Activated naive CD8-positive, alpha-beta T cell (primary cell): ENCODE results near the gene PSMD2.

ENCODE experiments used
- H3K27ac Mint-ChIP-seq: one replicate; pipeline ENCODE4 v1.8.0; 2021; ENCODE audit warnings: mixed read lengths
- H3K27me3 Mint-ChIP-seq: one replicate; pipeline ENCODE4 v1.8.0; 2021; ENCODE audit warnings: mixed read lengths
- H3K36me3 Mint-ChIP-seq: one replicate; pipeline ENCODE4 v1.8.0; 2021; ENCODE audit warnings: mixed read lengths
- H3K4me1 Mint-ChIP-seq: one replicate; pipeline ENCODE4 v1.8.0; 2021; ENCODE audit warnings: low read depth, mixed read lengths
- H3K4me3 Mint-ChIP-seq: one replicate; pipeline ENCODE4 v1.8.0; 2021; ENCODE audit warnings: mild to moderate bottlenecking, mixed read lengths
- H3K9me3 Mint-ChIP-seq: one replicate; pipeline ENCODE4 v1.8.0; 2021; ENCODE audit warnings: low read depth, mixed read lengths

Gene PSMD2

DNA sequence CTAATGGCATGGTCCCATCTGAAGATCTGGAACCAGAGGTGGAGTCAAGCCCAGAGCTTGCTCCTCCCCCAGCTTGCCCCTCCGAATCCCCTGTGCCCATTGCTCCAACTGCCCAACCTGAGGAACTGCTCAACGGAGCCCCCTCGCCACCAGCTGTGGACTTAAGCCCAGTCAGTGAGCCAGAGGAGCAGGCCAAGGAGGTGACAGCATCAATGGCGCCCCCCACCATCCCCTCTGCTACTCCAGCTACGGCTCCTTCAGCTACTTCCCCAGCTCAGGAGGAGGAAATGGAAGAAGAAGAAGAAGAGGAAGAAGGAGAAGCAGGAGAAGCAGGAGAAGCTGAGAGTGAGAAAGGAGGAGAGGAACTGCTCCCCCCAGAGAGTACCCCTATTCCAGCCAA is 22.6 kb downstream of the PSMD2 start:
- peaks cover 39% of the 10 kb centered on the region for H3K4me1 Mint-ChIP-seq
- peaks cover 13% of the 10 kb centered on the region for H3K36me3 Mint-ChIP-seq
- H3K9me3 Mint-ChIP-seq: no peaks in the 10 kb centered on the region
- no peak overlapping the region for H3K4me3 Mint-ChIP-seq
- H3K27ac Mint-ChIP-seq: peak overlapping the region; percentile 41
- H3K27me3 Mint-ChIP-seq: no peaks in the 10 kb centered on the region

GRCh38 chr3:184322731-184323487 is 23.9 kb downstream of the PSMD2 start:
- Mint-ChIP-seq H3K4me3 (no peak overlapping the region), H3K27ac (peak overlapping the region; percentile 11), H3K4me1 (peaks cover 27% of the 10 kb centered on the region), H3K9me3 (no peaks in the 10 kb centered on the region), H3K36me3 (peaks cover 9% of the 10 kb centered on the region), H3K27me3 (no peaks in the 10 kb centered on the region)

DNA sequence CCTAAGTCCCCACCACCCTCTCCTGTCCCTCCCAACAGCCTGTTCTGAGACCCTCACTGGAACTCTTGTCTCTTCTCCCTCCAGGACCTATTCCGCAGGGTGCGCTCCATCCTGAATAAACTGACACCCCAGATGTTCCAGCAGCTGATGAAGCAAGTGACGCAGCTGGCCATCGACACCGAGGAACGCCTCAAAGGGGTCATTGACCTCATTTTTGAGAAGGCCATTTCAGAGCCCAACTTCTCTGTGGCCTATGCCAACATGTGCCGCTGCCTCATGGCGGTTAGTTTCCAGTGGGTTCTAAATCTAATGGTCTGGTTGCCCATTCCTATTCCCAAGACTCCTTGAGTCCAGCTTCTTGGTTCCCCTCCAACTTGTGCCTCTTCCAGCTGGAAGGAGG is 24.7 kb downstream of the PSMD2 start:
- peaks cover 24% of the 10 kb centered on the region for H3K4me1 Mint-ChIP-seq
- H3K4me3 Mint-ChIP-seq: no peak overlapping the region
- H3K36me3 Mint-ChIP-seq: peaks cover 12% of the 10 kb centered on the region
- H3K27ac Mint-ChIP-seq: peak overlapping the region; percentile 11
- H3K9me3 Mint-ChIP-seq: no peaks in the 10 kb centered on the region
- no peaks in the 10 kb centered on the region for H3K27me3 Mint-ChIP-seq

DNA sequence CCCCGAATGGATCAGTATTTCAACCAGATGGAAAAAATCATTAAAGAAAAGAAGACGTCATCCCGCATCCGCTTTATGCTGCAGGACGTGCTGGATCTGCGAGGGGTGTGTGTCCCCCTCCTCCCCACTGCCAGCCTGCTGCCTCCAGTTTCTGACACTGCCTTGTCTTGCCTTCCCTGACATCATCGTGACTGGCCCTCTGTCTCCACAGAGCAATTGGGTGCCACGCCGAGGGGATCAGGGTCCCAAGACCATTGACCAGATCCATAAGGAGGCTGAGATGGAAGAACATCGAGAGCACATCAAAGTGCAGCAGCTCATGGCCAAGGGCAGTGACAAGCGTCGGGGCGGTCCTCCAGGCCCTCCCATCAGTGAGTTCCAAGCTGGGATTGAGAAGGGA is 26.2 kb downstream of the PSMD2 start:
- peak overlapping the region; percentile 70 for H3K27ac Mint-ChIP-seq
- H3K27me3 Mint-ChIP-seq: no peaks in the 10 kb centered on the region
- H3K36me3 Mint-ChIP-seq: peaks cover 13% of the 10 kb centered on the region
- H3K4me1 Mint-ChIP-seq: peaks cover 16% of the 10 kb centered on the region
- no peak overlapping the region for H3K4me3 Mint-ChIP-seq
- no peaks in the 10 kb centered on the region for H3K9me3 Mint-ChIP-seq

- Mint-ChIP-seq H3K36me3 (peaks cover 13% of the 10 kb centered on the region), H3K9me3 (no peaks in the 10 kb centered on the region), H3K27ac (peak overlapping the region; percentile 73), H3K4me3 (no peak overlapping the region), H3K4me1 (peaks cover 16% of the 10 kb centered on the region), H3K27me3 (no peaks in the 10 kb centered on the region)
Observed at GRCh38 chr3:184325715-184326369, 26.8 kb downstream of the PSMD2 start.

DNA sequence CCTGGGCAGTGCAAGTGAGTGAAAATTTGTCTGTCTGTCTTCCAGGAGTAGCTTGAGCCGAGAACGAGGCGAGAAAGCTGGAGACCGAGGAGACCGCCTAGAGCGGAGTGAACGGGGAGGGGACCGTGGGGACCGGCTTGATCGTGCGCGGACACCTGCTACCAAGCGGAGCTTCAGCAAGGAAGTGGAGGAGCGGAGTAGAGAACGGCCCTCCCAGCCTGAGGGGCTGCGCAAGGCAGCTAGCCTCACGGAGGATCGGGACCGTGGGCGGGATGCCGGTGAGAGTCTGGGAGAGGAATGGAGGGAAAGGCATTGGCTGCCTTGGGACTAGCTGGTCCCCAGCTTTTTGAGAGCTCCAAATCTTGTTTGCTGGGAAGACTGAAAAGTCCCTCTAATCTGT is 28.1 kb downstream of the PSMD2 start:
- Mint-ChIP-seq H3K4me3 (no peak overlapping the region), H3K9me3 (no peaks in the 10 kb centered on the region), H3K4me1 (peaks cover 18% of the 10 kb centered on the region), H3K27ac (peak overlapping the region; percentile 72), H3K27me3 (no peaks in the 10 kb centered on the region), H3K36me3 (peaks cover 13% of the 10 kb centered on the region)

GRCh38 chr3:184328516-184328915 is 29.5 kb downstream of the PSMD2 start:
- Mint-ChIP-seq H3K4me3 (no peak overlapping the region), H3K27ac (no peak overlapping the region), H3K9me3 (no peaks in the 10 kb centered on the region), H3K36me3 (peaks cover 8% of the 10 kb centered on the region), H3K4me1 (peaks cover 31% of the 10 kb centered on the region), H3K27me3 (no peaks in the 10 kb centered on the region)

DNA sequence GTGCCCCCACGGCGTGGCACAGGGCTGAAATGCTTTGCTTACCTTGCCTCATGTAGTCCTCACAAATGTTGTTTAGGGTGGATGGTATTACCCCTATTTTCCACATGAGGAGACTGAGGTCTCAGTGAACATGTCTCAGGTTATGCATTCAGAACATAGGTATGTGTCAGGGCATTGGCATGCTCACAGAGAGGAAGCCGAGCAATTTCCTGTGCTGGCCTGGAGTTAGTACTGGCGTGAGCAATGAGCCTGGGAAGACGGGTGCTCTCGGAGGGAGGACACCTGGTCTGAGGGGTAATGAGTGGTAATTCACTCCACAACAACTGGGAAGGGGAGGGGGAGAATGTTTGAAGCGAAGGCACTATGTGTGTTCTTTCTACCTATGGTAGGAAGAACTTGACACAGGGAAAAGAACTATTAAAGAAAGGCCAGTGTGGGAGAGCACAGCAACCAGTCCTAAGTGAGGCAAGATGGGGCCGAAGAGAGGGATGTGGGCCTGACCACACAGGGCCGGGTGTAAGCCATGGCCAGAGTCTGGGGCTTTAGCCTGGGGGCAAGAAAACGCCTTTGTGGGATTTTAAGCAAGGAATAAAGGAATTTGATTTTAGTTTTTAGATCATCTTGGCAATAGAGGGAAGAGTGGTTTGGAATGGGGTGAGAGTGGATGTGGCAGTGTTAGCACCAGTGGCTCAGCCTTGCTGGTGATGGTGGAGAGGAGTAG is 33.5 kb downstream of the PSMD2 start:
- H3K27ac Mint-ChIP-seq: peak overlapping the region; percentile 96
- no peaks in the 10 kb centered on the region for H3K27me3 Mint-ChIP-seq
- peak overlapping the region; percentile 7 for H3K4me3 Mint-ChIP-seq
- H3K9me3 Mint-ChIP-seq: no peaks in the 10 kb centered on the region
- H3K36me3 Mint-ChIP-seq: peaks cover 7% of the 10 kb centered on the region
- H3K4me1 Mint-ChIP-seq: peaks cover 44% of the 10 kb centered on the region

DNA sequence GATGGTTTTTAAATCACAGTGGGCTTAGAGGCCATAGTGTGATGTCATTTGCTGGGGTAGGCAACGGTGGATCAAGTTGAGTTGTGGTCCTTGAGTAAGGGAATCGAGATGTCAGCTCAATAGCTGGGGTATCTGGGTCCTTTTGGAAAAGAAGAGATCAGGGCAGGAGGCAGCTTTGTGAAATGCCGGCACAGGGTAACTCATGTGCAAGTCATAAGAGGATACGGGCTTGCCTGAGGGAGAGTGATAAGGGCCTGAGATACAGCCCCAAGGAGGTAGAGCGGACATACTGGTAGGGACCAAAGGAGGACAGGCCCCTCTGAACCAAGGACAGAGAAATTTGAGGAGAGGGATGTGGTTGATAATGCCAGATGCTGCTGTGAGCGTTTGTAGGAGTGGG is 34.1 kb downstream of the PSMD2 start:
- Mint-ChIP-seq H3K4me3 (peak overlapping the region; percentile 80), H3K36me3 (peaks cover 9% of the 10 kb centered on the region), H3K9me3 (no peaks in the 10 kb centered on the region), H3K27ac (peak overlapping the region; percentile 96), H3K27me3 (no peaks in the 10 kb centered on the region), H3K4me1 (peaks cover 50% of the 10 kb centered on the region)

- Mint-ChIP-seq H3K27me3 (no peaks in the 10 kb centered on the region), H3K4me1 (peaks cover 52% of the 10 kb centered on the region), H3K27ac (peak overlapping the region; percentile 96), H3K9me3 (no peaks in the 10 kb centered on the region), H3K36me3 (peaks cover 7% of the 10 kb centered on the region), H3K4me3 (peak overlapping the region; percentile 80)
Observed at GRCh38 chr3:184333700-184334099, 34.7 kb downstream of the PSMD2 start.

DNA sequence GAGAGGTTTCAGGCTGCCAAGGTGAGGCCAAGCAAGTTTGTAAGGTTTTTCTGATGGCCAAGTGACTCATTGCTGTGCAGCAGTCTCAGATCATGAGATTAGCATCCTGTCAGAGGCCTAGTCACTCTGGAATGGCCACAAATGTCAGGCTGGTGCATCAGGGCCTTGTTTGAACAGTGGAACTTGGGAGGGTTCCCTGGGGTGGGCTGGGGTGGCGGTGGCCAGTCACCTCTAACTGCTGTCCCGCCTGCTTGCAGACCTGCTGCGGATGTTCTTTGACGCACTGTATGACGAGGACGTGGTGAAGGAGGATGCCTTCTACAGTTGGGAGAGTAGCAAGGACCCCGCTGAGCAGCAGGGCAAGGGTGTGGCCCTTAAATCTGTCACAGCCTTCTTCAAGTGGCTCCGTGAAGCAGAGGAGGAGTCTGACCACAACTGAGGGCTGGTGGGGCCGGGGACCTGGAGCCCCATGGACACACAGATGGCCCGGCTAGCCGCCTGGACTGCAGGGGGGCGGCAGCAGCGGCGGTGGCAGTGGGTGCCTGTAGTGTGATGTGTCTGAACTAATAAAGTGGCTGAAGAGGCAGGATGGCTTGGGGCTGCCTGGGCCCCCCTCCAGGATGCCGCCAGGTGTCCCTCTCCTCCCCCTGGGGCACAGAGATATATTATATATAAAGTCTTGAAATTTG is 35.6 kb downstream of the PSMD2 start:
- peak overlapping the region; percentile 96 for H3K27ac Mint-ChIP-seq
- H3K4me3 Mint-ChIP-seq: peak overlapping the region; percentile 80
- H3K4me1 Mint-ChIP-seq: peaks cover 56% of the 10 kb centered on the region
- no peaks in the 10 kb centered on the region for H3K27me3 Mint-ChIP-seq
- peaks cover 4% of the 10 kb centered on the region for H3K36me3 Mint-ChIP-seq
- H3K9me3 Mint-ChIP-seq: no peaks in the 10 kb centered on the region

DNA sequence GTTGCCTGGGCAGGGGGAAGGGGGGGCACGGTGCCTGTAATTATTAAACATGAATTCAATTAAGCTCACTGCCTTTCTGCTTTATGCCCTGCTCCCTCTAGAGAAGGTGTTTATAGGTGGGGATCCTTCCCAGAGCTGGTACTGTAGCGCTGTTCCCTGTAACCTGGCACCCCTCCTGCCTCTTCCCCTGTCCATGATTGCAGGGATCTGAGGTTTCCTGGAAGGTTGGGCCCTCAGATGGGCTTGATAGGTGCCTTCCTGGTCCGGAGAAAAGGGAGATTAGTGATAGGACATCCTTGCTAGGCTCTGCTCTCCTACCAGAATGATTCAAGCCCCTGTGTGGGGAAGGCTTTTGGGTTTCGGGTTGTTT is 36.2 kb downstream of the PSMD2 start:
- no peaks in the 10 kb centered on the region for H3K27me3 Mint-ChIP-seq
- H3K4me3 Mint-ChIP-seq: peak overlapping the region; percentile 73
- H3K36me3 Mint-ChIP-seq: peaks cover 4% of the 10 kb centered on the region
- H3K4me1 Mint-ChIP-seq: peaks cover 56% of the 10 kb centered on the region
- no peaks in the 10 kb centered on the region for H3K9me3 Mint-ChIP-seq
- H3K27ac Mint-ChIP-seq: peak overlapping the region; percentile 83

DNA sequence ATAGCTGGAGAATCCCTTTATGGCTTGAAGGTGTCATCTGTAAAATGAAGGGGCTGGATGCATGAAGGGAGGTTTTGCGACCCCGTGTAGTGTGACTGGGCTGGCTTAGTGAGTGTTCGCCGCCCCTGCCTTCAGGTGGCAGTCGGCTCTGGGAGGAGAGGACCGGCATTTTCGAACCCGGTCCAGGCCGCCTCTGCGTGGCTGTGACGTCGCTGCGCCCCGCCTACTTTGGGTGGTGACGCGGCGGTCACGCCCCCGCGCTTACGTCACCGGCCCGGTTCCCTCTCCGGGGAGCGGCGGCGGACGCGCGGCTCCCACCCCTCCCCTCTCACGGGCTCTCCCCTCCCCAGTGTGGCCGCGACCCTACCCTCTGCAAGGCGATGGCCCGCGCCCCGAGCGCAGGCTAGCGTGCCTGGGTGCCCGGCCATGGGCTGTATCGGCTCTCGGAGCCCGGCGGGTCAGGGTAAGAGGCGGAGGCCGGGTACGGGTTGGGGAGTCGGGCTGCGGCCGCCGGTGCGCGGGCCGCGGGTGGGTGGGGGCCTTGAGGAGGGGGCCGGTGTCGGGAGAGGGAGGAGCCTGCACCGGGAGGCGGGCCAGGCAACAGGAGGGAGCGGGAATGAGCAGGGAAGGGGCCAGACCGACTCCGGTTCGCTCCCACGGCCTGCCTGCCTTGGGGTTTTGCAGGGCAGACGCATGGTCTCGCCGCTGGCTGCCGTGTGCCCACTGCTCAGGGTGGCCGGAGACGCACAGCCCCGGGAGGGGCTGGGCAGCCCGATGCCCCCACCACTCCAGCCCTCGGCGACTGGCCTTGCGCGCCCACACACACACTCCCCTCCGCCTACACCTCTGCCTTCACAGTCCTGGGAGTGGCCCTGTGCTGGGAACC is 36.9 kb downstream of the PSMD2 start:
- H3K27ac Mint-ChIP-seq: peak overlapping the region; percentile 86
- no peaks in the 10 kb centered on the region for H3K9me3 Mint-ChIP-seq
- peaks cover 56% of the 10 kb centered on the region for H3K4me1 Mint-ChIP-seq
- H3K27me3 Mint-ChIP-seq: no peaks in the 10 kb centered on the region
- H3K4me3 Mint-ChIP-seq: peak overlapping the region; percentile 92
- peaks cover 4% of the 10 kb centered on the region for H3K36me3 Mint-ChIP-seq
